Natural killer cell (primary cell): ENCODE data around the gene NEURL1B. TPM values are rescaled to one million over a fixed set of nuclear protein-coding genes. Genes with fewer than 3 reads are reported as not detected.

ENCODE experiments used
- ATAC-seq, 3 donors: fragments of 150-1000 bp in 2 of 3; fragments of 200-7000 bp in 1 of 3; cut with Tn5 transposase; 1 replicate in 1 of 3; 2 replicates in 2 of 3; pipeline ENCODE4 v1.10.0; 2021; ENCODE audit warnings: mild to moderate bottlenecking in 2 of 3, moderate library complexity in 2 of 3
- DNase-seq, 2 donors: peaks; one replicate each; pipeline versions ENCODE4 v3.0.0 to v3.0.0-alpha.2; 2013 to 2021; ENCODE audit warnings: mixed read lengths in 1 of 2
- H3K27ac ChIP-seq: one replicate; pipeline ENCODE4 v1.5.1; 2013; ENCODE audit warnings: mild to moderate bottlenecking, low read length
- H3K27me3 ChIP-seq: one replicate; pipeline ENCODE4 v1.6.1; 2013; ENCODE audit warnings: low read length; ENCODE audit not compliant: control insufficient read depth, insufficient read depth
- H3K36me3 ChIP-seq: one replicate; pipeline ENCODE4 v1.6.1; 2013; ENCODE audit warnings: low read length; ENCODE audit not compliant: control insufficient read depth, insufficient read depth
- H3K4me1 ChIP-seq: one replicate; pipeline ENCODE4 v1.6.1; 2013; ENCODE audit warnings: low read length; ENCODE audit not compliant: control insufficient read depth, insufficient read depth
- H3K4me3 ChIP-seq: one replicate; pipeline ENCODE4 v1.5.1; 2013; ENCODE audit warnings: low read length
- H3K9me3 ChIP-seq: one replicate; pipeline ENCODE4 v1.6.1; 2013; ENCODE audit warnings: low read length; ENCODE audit not compliant: control insufficient read depth, insufficient read depth
- H3K27ac Mint-ChIP-seq, 2 donors: one replicate each; pipeline ENCODE4 v1.8.0; 2022; ENCODE audit warnings: mild to moderate bottlenecking in 2 of 2, mixed read lengths in 2 of 2, moderate library complexity in 1 of 2
- H3K27me3 Mint-ChIP-seq, 2 donors: one replicate each; pipeline ENCODE4 v1.8.0; 2022; ENCODE audit warnings: low read depth in 2 of 2, mixed read lengths in 2 of 2
- H3K36me3 Mint-ChIP-seq: one replicate; pipeline ENCODE4 v1.8.0; 2022; ENCODE audit warnings: mixed read lengths
- H3K4me1 Mint-ChIP-seq, 2 donors: one replicate each; pipeline ENCODE4 v1.8.0; 2022; ENCODE audit warnings: mixed read lengths in 2 of 2
- H3K4me3 Mint-ChIP-seq: one replicate; pipeline ENCODE4 v1.8.0; 2022; ENCODE audit warnings: mild to moderate bottlenecking, moderate library complexity, mixed read lengths
- H3K9me3 Mint-ChIP-seq, 2 donors: one replicate each; pipeline ENCODE4 v1.8.0; 2022; ENCODE audit warnings: mixed read lengths in 2 of 2
- WGBS: methylation state at CpG from one replicate; pipeline ENCODE4 v1.1.7; 2013; ENCODE audit warnings: missing lambda C conversion rate; ENCODE audit not compliant: insufficient coverage; 5-methylcytosine and 5-hydroxymethylcytosine counted together
- intact Hi-C: fragments of 100-400 bp; cut with micrococcal nuclease; formaldehyde crosslinking; loops from one replicate; pipeline ENCODE4 v1.14.2; 2022
- total RNA-seq, 4 donors: library from RNA; stranded (reverse); fragments of 120-200 nt in 1 of 4; gene quantifications; one replicate each; pipeline versions ENCODE4 v1.2.3 to v1.2.4, GENCODE V29; 2013 to 2022
- TF ChIP-seq, protein P1 (sequence below): fragments of 200-600 bp; IDR thresholded peaks from one replicate; pipeline ENCODE4 v1.8.0; 2022; ENCODE audit warnings: antibody characterized with exemption

NEURL1B gene
- total RNA-seq, 3 donors from 2014 or later (not counting 1 experiment from before 2014, with no cell fraction given) = 0.28 to 0.54 (median 0.45) TPM

DNA sequence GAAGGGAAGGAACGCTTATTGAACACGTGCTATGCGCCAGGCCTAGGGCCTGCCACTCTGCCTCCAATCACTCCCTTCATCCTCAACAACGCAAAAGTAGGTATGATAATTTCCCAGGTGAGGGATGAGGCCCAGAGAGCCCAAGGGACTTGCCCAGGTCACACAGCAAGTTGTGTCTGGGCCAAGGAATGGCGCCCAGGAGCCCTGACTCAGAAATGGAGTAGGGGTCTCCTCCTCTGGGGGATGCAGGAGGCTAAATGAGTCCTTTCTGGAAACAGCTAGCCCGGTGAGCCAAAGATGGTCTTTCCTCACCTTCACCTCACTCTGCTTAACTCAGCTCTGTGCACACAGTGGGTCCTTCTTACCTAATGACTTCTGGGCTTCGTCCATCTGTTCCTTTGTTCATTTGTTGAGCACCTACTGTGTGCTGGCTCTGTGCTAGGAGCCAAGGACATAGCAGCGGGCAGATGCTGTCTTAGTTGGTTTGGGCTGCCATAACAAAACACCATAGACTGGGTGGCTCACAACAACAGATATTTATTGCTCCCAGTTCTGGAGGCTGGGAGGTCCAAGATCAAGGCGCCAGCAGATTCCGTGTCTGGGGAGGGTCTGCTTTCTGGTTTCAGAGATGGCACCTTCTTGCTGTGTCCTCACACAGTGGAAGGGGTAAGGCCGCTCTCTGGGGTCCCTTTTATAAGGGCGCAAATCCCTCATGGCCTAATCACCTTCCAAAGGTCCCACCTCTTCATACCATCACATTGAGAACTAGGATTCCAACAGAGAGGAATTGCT, 22.3 kb upstream of the NEURL1B start:
- Mint-ChIP-seq H3K27me3 (peaks cover 0 to 3% of the 10 kb centered on the region in 2 donors), H3K36me3 (no peaks in the 10 kb centered on the region), H3K4me1 (no peaks in the 10 kb centered on the region), H3K4me3 (no peak overlapping the region), H3K9me3 (no peaks in the 10 kb centered on the region), H3K27ac (no peak overlapping the region)
- Histone ChIP-seq H3K9me3 (no peaks in the 10 kb centered on the region), H3K27me3 (no peaks in the 10 kb centered on the region), H3K4me1 (no peaks in the 10 kb centered on the region), H3K36me3 (no peaks in the 10 kb centered on the region), H3K27ac (no peak overlapping the region), H3K4me3 (no peak overlapping the region)
- TF ChIP-seq, protein P1, sequence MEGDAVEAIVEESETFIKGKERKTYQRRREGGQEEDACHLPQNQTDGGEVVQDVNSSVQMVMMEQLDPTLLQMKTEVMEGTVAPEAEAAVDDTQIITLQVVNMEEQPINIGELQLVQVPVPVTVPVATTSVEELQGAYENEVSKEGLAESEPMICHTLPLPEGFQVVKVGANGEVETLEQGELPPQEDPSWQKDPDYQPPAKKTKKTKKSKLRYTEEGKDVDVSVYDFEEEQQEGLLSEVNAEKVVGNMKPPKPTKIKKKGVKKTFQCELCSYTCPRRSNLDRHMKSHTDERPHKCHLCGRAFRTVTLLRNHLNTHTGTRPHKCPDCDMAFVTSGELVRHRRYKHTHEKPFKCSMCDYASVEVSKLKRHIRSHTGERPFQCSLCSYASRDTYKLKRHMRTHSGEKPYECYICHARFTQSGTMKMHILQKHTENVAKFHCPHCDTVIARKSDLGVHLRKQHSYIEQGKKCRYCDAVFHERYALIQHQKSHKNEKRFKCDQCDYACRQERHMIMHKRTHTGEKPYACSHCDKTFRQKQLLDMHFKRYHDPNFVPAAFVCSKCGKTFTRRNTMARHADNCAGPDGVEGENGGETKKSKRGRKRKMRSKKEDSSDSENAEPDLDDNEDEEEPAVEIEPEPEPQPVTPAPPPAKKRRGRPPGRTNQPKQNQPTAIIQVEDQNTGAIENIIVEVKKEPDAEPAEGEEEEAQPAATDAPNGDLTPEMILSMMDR = no peak
- intact Hi-C loops = no loop called here
- DNase-seq (no peak), ATAC-seq (no peak)
- 91% methylated on average over 8 of the region's 12 CpGs for WGBS

DNA sequence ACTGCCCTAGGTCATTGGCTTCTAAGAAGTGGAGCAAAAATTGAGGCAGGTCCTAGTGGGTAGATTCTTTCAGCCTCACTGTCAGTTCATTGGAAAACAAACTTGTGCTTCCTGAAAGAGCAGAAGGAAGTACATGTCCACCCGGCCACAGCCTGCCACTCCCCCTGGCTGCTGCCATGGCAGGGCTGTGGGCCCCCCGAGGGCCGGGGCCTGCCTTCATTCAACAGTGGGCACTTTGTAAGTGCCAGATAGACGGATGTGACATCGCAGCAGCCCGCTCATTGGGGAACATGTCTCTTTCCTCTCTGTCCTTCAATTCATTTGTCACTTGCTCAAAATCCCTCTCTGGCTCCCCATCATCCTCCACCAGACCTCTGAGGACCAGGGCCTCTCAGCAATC, 20.6 kb upstream of the NEURL1B start:
- TF ChIP-seq, protein P1 = no peak
- no peaks in the 10 kb centered on the region for H3K9me3 ChIP-seq
- Mint-ChIP-seq H3K36me3 (no peaks in the 10 kb centered on the region), H3K27me3 (no peaks in the 10 kb centered on the region), H3K4me1 (no peaks in the 10 kb centered on the region), H3K4me3 (no peak overlapping the region), H3K27ac (no peak overlapping the region), H3K9me3 (no peaks in the 10 kb centered on the region)
- H3K4me1 ChIP-seq = no peaks in the 10 kb centered on the region
- intact Hi-C loops = no loop called here
- no peak for DNase-seq
- no peak for ATAC-seq
- H3K27ac ChIP-seq = no peak overlapping the region
- no peak overlapping the region for H3K4me3 ChIP-seq
- H3K36me3 ChIP-seq = no peaks in the 10 kb centered on the region
- no peaks in the 10 kb centered on the region for H3K27me3 ChIP-seq
- WGBS = 67% methylated on average over 6 of the region's 6 CpGs

- H3K27me3 ChIP-seq = no peaks in the 10 kb centered on the region
- TF ChIP-seq, protein P1 = no peak
These were observed 18.7 kb upstream of the NEURL1B start for GRCh38 chr5:172622091-172623046.

More at GRCh38 chr5:172622091-172623046, 18.7 kb upstream of the NEURL1B start:
- no peaks in the 10 kb centered on the region for H3K4me1 Mint-ChIP-seq
- H3K4me3 ChIP-seq = no peak overlapping the region
- H3K9me3 Mint-ChIP-seq = no peaks in the 10 kb centered on the region
- no peak for ATAC-seq
- DNase-seq = no peak
- no peaks in the 10 kb centered on the region for H3K36me3 ChIP-seq
- no peaks in the 10 kb centered on the region for H3K4me1 ChIP-seq
- H3K27ac ChIP-seq = no peak overlapping the region
- intact Hi-C loops = no loop called here
- H3K9me3 ChIP-seq = no peaks in the 10 kb centered on the region
- H3K27me3 Mint-ChIP-seq = peaks cover 4 to 5% of the 10 kb centered on the region in 2 donors
- no peak overlapping the region for H3K4me3 Mint-ChIP-seq
- H3K27ac Mint-ChIP-seq = no peak overlapping the region
- no peaks in the 10 kb centered on the region for H3K36me3 Mint-ChIP-seq
- 90% methylated on average over 22 of the region's 22 CpGs for WGBS
